ENCODE measurements around the gene EXO1.

Gene EXO1

DNA sequence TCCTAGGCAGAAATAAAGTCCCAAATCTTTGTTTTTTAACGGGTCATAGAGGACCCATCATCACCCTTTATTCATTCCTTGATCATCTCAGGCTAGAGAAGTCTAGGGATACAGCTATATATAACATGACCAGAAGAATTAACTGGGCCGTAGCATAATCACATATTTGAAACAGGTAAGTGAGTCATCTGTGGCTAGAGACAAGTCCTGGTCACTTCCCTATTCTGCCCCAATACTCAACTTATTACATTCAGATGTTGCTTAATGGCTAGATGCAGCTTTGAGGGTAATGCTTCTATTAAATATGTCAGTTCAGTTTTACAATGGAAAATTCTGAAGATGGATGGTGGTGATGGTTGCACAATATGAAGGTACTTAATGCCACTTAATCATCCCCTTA is 47.0 kb downstream of the EXO1 start:
- DNase-seq: no peak

DNA sequence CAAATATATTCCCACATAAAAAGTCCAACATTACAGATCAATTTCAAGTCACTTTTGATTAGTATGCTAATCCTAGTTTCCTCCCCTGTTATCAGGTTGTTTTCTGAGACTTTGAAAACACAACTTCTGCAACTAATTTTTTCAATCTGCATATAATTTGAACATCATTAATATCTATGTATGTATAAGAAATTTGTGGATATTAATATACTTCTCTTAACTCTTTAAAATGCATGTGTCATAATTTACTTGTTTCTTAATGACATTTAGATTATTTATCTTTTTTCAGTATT is 48.6 kb downstream of the EXO1 start:
- DNase-seq: no peak

DNA sequence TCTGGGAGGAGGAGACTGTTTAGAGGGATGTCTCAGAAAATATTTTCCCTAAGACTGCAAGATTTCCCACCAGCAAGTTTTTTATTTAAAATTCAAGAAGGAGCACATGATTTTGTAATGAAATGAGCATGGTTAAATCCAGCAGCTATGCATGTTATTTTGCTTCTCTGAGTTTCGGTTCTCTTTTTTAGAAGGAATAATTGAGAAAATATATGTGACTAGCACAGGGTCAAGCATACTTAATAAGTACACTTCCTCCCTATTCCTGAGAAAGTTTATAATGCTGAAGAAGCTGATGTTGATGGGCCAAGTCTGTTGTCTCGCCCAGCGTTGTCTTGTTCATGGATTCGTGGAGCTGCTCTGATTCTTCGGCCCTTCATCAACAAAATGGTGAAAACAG is 51.2 kb downstream of the EXO1 start:
- DNase-seq: no peak

DNA sequence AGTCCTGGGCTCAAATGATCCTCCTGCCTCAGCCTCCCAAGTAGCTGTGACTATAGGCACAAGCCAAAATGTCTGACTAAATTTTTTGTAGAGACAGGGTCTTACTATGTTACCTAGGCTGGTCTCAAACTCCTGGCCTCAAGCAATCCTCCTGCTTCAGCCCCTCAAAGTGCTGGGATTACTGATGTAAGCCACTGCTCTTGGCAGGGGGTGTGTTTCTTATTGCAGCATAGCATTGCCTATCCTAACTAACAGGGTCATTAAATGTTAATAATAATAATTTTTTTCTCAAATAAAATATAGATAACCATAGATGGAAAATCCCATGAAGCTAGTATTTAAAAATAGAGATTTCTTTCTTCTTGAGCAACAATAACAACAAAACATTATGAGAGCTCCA is 52.4 kb downstream of the EXO1 start:
- no peak for DNase-seq

DNA sequence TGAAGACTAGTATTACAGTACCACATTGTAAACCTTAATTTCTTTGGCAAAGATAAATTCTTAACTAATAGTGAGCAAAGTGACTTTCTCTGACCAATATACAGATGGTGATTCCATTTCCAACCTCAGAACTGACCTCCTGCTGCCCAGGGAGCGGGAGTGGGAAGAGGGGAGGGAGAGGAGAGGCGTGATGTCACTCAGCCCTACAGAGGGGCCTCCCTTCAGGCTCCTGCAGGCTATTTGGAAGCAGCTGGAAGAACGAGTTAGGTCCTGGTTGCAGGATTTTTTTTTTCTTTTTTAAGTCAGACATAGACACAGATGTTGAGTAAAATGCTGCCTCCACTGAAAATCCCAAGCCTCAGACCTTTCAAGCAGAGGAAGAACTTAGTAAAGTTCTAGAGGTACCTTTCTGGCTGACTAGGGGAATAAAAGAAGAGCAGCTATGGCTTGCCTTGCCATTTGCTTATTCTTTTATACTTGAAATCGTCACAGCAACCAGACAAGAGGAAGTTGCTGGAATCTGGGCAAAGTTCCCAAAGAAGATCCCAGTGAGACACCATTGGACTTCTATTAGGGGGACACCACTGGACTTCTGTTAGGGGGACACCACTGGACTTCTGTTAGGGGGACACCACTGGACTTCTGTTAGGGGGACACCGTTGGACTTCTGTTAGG is 54.5 kb downstream of the EXO1 start:
- DNase-seq: no peak

DNA sequence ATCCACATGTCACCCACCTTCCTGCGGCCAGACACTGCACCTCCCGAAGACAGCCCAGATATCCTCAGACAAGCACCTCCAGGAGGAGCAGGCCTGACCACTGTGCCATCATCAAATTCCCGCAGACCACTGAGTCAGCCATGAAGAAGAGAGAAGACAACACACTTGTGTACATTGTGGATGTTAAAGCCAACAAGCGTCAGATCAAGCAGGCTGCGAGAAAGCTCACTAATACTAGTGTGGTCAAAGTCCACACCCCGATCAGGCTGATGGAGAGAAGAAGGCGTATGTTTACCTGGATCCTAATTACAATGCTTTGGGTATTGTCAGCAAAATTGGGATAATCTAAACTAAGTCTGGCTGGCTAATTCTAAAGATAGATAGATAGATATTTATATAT is 68.2 kb downstream of the EXO1 start:
- no peak for DNase-seq

DNA sequence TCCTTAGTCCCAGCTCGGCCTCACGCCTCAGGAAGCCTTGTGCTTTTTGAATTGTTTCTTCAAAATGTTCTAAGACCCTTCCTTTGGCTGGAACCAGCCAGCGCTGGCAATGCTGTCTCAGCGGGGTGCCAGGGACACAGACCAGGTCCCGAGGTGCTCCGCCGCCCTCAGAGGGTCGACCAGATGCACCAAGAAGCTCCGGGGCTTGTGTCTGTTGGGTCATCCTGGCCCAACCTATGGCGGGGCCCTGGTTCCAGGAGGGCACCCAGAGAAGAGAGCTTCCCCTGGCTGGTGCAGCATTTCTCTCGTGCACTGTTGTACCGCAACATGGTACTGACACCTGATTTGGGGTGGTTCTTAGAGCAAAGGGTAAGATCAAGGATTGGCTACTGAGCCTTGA is 69.5 kb downstream of the EXO1 start:
- DNase-seq: no peak

DNA sequence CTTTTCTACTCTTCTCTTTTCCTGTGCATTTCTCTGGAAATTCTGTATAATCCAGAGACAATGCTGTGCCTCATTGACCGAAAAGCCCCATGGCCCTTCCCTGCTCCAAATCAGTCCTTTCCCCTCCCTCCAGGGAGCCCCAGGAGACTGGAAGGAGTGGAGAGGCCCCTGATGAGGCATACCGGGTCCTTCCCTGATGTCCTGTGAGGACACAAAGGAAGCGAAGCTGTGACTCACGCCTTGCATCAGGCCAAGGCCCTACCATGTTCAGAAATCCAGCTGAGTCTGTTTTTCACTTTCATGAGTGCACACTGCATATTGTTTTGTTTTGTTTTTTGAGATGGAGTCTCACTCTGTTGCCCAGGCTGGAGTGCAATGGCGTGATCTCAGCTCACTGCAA is 70.9 kb downstream of the EXO1 start:
- DNase-seq: no peak

DNA sequence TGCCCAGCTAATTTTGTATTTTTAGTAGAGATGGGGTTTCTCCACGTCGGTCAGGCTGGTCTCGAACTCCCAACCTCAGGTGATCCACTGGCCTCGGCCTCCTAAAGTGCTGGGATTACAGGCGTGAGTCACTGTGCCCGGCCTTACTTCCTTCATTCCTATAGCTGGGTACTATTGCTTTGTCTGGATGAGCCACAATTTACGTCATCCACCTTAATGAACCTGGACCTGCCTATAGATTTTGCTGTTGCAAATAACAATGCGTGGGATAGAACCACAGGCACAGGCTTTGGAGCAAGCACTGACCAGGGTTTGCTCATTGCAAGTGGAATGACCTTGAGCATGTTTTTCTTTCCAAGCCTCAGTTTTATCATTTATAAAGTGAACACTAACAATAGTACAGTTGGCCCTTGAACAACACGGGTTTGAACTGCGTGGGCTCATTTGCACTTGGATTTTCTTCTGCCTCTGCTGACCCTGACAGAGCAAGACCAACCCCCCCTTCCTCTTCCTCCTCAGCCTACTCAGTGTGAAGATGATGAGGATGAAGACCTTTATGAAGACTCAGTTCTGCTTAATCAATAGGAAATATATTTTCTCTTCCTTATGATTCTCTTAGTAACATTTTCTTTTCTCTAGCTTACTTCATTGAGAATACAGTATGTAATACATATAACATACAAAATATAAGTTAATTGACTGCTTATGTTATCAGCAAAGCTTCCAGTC is 76.2 kb downstream of the EXO1 start:
- DNase-seq: no peak

DNA sequence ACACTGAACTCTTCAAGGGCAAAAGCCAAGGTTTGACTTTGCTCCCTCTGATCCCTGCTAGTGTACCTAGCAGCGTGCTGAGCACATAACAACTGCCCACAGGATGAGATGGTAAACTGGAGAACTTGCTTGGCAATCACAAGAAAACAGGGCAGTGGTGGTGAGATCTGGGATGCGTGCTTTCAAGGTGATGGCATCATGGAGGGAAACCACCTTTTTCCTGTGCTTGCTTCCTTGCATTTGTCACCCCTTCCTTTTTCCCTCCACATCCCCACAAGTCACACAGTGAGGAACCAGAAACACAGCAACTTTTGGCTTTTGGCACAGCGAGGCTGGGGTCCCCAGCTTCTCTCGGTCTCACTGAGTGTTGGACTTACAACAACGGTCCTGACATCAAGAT is 78.1 kb downstream of the EXO1 start:
- no peak for DNase-seq

DNA sequence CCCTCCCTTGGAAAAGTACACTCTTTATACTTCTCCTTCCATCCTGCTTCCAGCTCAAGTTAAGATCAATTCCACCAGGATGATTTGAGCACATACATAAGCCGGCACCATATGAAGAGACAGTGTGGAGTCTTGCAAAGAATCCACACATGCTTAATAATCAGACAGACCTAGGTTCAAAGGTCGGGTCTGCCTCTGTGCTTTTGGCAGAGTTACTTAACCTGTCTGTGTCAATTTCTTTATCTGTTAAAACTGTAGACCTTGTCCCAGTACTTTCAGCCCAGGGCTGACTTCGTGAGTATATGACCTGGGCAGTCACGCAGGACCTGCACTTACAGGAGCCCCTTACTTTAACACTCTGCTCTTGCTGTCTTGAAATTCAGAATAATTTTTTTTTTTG is 79.3 kb downstream of the EXO1 start:
- DNase-seq: no peak

DNA sequence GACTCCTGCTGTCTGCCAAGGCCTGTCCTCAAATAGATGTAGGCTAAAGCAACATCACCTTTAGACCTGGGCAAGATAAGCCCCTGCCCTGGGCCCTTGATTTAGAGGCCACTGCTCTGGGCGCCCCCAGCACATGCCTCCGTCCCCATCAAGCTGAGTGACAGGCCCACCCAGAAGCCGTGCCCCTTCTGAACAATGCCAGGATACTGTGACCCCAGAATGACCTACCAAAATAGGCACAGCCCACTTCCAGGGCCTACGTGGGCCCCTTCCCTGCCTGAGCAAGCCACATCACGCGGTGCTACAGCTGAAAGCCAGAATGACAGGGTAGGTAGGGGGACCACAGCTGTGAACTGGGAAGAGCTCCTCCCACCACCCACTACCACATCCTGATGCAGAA is 84.8 kb downstream of the EXO1 start:
- no peak for DNase-seq

DNA sequence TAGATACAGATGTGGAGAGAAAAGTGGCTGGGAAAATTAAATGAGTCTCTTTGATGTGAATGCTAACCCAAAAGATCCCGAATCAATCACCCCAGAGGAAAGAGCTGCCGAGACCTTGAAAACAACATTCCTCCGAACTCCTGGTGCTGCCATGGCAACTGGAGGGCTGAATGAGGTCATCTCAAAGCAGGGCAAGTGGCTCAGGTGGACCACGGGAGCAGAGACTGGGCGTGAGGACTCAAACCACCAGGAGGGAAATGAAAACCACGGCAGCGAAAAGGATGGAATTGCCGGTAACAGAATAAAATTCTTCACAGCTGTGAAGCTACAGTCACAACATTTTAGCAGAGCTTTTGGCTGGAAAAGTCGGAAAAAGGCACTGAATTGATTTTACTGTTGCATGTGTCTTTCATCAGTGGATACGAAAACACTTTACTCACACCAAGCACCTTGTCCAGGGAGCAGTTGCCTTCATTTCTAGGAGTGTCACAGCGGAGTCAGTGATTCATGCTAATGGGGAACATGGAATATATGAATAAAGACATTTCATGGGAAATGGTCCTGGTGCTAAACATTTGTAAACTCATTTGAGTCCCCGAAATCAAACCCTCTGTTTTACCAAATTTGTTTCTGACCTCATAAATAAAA is 86.3 kb downstream of the EXO1 start:
- no peak for DNase-seq

DNA sequence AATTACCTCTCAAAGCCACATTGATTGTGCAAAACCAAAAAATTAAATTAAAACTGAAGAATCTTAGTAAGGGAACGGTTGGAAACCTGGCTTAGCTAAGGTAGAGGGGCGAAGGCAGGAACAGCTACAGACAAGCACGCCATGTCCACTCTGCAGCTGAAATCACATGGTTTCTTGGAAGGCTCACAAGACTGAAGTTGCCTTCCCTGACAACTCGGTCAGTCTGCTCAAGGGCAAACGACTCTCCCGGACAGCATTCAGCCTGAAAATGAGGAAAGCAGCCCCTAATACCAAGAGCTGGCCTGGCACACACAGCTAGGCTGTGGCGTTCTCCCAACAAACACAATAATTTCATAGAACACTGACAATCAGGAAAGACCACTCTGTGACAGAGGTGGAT is 86.9 kb downstream of the EXO1 start:
- DNase-seq: no peak

Measured in CD4-positive, alpha-beta T cell treated with Interleukin-4 for 1 hour (primary cell).